ENCODE data around the gene SPCS1.
"Not testable (repeated sequence)": the region's sequence is repeated elsewhere in the genome, so short reads cannot be mapped to it uniquely, and the experiment has no call there.

Gene SPCS1

GRCh38 chr3:52695798-52696671 lies 9.9 kb upstream of the SPCS1 start:
- DNase-seq = no peak

GRCh38 chr3:52696830-52697631 lies 8.9 kb upstream of the SPCS1 start:
- no peak for DNase-seq

GRCh38 chr3:52697632-52697965 lies 8.3 kb upstream of the SPCS1 start:
- no peak for DNase-seq

- no peak for DNase-seq
Measured at GRCh38 chr3:52703341-52703740, 2.6 kb upstream of the SPCS1 start.

- no peak for DNase-seq
Measured at GRCh38 chr3:52704611-52705437, 1.1 kb upstream of the SPCS1 start.

- DNase-seq = no peak
Measured at GRCh38 chr3:52705438-52705687, 543 bp upstream of the SPCS1 start.

GRCh38 chr3:52707585-52707984 lies 1.7 kb downstream of the SPCS1 start:
- no peak for DNase-seq

GRCh38 chr3:52710512-52710911 lies 4.6 kb downstream of the SPCS1 start:
- no peak for DNase-seq

GRCh38 chr3:52712291-52713212 lies 6.6 kb downstream of the SPCS1 start:
- DNase-seq = no peak

- no peak for DNase-seq
Measured at GRCh38 chr3:52714335-52715302, 8.7 kb downstream of the SPCS1 start.

GRCh38 chr3:52715714-52716305 lies 9.9 kb downstream of the SPCS1 start:
- no peak for DNase-seq

GRCh38 chr3:52719618-52720017 lies 13.7 kb downstream of the SPCS1 start:
- DNase-seq = no peak

- no peak for DNase-seq
Measured at GRCh38 chr3:52721002-52721729, 15.3 kb downstream of the SPCS1 start.

GRCh38 chr3:52721730-52722008 lies 15.8 kb downstream of the SPCS1 start:
- no peak for DNase-seq

- DNase-seq = no peak
Measured at GRCh38 chr3:52722491-52722890, 16.6 kb downstream of the SPCS1 start.

- no peak for DNase-seq
Measured at GRCh38 chr3:52723935-52724334, 18.0 kb downstream of the SPCS1 start.

- no peak for DNase-seq
Measured at GRCh38 chr3:52724511-52724910, 18.6 kb downstream of the SPCS1 start.

- not testable (repeated sequence) for DNase-seq
Measured at GRCh38 chr3:52728753-52729152, 22.8 kb downstream of the SPCS1 start.

GRCh38 chr3:52730681-52731080 lies 24.8 kb downstream of the SPCS1 start:
- no peak for DNase-seq

- no peak for DNase-seq
Measured at GRCh38 chr3:52731590-52731989, 25.7 kb downstream of the SPCS1 start.
